C4-2B (cell line): ENCODE results near the gene KAZN.

Source experiments
- ZFX ChIP-seq: fragments of 450-650 bp; IDR thresholded peaks from 2 replicates; pipeline ENCODE4 v1.6.1; 2017
- TF ChIP-seq, protein P1 (sequence below): fragments of 450-650 bp; conservative IDR thresholded peaks from 2 replicates; pipeline ENCODE4 v1.5.1; 2017; ENCODE audit warnings: mild to moderate bottlenecking

DNA sequence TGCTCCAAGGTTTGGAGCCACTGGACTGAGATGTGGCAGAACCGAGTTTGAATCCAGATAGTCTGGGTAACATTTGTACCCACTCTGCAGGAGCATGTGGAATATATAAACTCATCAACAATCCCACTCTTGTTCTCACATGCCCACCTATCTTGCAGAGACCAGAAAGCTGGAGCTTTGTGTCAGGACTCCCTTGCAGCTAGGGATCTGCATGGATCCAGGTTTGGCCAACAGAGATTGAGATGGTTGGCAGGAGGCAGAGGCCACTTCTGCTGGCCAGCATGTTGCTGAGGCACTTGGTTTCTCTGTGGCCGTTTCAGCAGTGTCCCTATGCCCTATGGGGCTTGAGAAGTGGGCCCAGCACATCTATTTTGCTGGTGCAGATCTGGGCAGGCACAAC lies 208.3 kb downstream of the KAZN start:
- TF ChIP-seq, protein P1, sequence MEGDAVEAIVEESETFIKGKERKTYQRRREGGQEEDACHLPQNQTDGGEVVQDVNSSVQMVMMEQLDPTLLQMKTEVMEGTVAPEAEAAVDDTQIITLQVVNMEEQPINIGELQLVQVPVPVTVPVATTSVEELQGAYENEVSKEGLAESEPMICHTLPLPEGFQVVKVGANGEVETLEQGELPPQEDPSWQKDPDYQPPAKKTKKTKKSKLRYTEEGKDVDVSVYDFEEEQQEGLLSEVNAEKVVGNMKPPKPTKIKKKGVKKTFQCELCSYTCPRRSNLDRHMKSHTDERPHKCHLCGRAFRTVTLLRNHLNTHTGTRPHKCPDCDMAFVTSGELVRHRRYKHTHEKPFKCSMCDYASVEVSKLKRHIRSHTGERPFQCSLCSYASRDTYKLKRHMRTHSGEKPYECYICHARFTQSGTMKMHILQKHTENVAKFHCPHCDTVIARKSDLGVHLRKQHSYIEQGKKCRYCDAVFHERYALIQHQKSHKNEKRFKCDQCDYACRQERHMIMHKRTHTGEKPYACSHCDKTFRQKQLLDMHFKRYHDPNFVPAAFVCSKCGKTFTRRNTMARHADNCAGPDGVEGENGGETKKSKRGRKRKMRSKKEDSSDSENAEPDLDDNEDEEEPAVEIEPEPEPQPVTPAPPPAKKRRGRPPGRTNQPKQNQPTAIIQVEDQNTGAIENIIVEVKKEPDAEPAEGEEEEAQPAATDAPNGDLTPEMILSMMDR, result no peak
- TF ChIP-seq ZFX, result no peak
